Middle frontal gyrus (tissue), 1 donor: Measurements from ENCODE around the gene SH2D3A.
"Not testable (repeated sequence)": the region's sequence is repeated elsewhere in the genome, so short reads cannot be mapped to it uniquely, and the experiment has no call there.

Experiments used
- DNase-seq: peaks from one replicate; pipeline ENCODE4 v3.0.0-alpha.2; 2015; ENCODE audit warnings: low spot score; ENCODE audit errors: extremely low spot score

Gene SH2D3A

GRCh38 chr19:6721773-6722172, 45.5 kb downstream of the SH2D3A start:
- DNase-seq = no peak

- DNase-seq = no peak
These were observed 46.1 kb downstream of the SH2D3A start for GRCh38 chr19:6721138-6721474.

DNA sequence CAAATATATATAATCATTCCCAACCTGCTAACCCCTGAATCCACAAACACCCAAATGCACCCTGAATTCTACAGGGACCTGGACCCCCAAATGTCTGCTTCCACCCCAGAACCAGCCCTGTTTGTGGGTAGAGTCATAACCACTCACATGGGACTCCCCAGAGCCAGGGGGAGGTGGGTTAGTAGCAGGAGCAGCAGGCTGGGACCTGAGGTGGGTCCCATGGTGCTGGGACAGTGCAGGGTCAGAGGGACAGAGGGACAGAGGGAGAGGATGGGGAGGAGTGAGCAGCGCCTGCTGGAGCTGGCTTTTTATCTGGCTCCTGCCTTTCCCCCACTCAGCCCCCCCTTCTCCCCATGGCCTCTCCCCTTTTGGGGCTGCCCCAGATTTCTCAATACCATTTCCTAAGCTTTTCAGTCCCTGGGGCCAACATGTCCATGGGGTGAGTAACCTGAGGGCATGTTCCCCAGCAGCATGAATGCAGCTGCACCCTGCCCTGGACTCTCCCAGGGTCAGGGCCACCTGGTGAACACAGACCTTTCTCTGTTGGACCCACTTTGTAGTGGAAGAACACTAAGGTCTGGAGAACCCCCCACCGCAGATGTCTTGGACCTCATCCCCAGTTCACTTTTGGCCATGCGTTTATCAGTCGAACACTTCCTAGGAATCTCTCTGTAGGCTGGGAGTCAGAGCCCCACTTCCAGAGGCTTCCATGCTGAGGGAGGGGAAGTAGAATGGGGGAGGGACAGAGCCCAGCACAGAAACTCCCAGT, 46.7 kb downstream of the SH2D3A start, which contains the start of gene C3:
TSS of gene C3 (minus strand) at position 282 of the 769 bp plus-strand sequence. CDS start at position 221, 61 bp downstream.
- no peak for DNase-seq

GRCh38 chr19:6719992-6720368, 47.3 kb downstream of the SH2D3A start:
- no peak for DNase-seq

DNA sequence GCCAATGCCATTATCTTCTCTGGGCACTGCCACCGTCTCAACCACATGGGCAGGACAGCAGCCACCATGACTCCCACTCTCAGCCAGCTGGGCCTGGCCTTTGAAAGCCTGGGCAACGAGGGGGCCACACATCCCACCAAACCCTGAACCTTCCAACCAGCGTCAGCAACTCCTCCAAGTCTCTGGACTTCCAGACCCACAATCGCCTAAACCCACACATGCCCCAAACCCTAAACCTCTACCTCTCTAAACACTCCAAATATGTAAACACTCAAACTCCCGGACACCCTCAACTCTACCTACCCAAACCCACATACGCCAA, 47.7 kb downstream of the SH2D3A start:
- DNase-seq = no peak

DNA sequence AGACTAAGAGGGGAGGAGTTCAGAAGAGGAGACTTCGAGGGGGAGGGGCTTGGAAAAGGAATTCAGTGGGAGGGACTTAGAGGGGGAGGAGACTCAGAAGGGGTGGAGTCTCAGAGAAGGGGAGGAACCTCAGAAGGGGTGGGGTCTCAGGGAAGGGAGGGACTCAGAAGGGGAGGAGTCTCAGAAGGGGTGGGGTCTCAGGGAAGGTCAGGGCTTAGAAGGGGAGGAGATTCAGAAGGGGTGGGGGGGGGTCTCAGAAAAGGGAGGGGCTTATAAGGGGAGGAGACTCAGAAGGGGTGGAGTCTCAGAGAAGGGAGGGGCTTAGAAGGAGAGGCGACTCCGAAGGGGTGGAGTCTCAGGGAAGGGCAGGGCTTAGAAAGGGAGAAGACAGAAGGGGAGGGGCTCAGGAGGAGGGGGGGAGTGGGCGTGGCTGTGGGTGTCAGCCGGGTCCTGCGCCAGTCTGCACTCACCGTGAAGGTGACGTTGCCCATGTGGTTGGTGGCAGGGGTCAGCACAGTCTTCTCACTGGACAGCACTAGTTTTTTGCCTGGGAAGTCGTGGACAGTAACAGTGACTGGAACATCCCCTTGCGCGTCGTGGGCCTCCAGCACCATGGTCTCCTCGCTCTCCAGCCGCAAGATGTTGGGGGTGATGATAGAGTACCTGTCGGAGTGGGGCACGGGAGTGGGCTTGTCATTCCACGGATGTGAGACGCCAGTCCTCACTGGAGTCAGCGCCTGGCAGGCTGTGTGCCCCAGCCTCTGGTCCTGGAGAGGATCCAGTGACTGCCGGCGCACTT, 48.3 kb downstream of the SH2D3A start:
- no peak for DNase-seq

- no peak for DNase-seq
These were observed 49.0 kb downstream of the SH2D3A start for GRCh38 chr19:6718111-6718740.

GRCh38 chr19:6717441-6717971, 49.7 kb downstream of the SH2D3A start:
- no peak for DNase-seq

DNA sequence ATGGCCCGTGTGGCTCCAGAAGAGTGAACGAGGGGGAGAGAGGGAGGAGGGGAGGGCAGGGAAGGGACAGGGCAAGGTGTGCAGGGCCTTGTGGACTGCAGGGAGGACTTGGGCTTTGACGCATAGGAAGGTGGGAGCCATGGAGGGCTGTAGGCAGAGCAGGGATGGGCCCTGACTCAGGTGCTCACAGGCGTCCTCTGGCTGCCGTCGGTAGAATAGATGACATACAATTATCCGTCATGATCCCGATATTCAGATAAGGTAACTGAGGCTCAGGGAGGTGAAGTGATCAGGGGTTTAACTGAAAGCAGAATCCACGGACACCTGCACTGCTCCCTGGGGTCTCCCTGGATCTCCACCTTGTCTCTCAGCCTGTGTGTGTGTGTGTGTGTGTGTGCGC, 50.2 kb downstream of the SH2D3A start:
- no peak for DNase-seq

- no peak for DNase-seq
These were observed 50.6 kb downstream of the SH2D3A start for GRCh38 chr19:6716610-6716970.

GRCh38 chr19:6714749-6715555, 52.3 kb downstream of the SH2D3A start:
- no peak for DNase-seq

- no peak for DNase-seq
These were observed 53.2 kb downstream of the SH2D3A start for GRCh38 chr19:6713773-6714692.

DNA sequence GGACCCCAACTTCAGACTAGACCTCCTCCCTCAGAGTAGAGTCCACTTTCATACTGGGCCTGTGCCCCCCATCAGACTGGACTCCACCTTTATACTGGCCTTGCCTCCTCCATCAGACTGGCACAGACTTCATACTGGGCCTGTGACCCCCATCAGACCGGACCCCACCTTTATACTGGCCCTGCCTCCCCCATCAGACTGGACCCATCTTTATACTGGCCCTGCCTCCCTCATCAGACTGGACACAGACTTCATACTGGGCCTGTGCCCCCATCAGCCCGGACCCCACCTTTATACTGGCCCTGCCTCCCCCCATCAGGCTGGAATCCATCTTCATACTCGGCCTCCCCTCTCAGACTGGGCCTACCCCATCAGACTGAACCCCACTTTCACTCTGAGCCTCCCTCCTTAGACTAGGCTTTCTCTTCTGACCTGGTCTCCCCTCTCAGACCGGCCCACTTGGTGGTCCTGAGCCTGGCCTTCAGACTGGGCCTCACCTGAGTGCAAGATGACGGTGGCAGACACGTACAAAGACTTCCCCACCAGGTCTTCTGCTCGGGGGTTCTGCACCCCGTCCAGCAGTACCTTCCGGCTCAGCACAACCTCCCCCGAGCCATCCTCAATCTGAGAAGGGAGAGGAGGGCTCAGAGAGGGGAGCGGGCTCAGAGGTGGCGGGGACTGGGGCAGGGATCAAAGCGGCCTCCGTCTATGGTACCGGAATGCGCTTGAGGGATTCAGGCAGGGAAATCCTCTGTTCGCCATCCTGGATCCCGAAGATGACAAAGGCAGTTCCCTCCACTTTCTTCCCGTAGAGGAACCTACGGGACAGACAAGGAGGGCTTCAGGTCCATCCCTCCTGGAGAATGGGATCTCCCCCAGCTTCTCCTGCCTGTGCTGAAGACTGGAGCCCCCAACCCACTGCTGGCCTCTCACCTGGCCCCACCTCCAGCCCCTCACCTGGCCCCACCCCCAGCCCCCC, 54.3 kb downstream of the SH2D3A start:
- no peak for DNase-seq

DNA sequence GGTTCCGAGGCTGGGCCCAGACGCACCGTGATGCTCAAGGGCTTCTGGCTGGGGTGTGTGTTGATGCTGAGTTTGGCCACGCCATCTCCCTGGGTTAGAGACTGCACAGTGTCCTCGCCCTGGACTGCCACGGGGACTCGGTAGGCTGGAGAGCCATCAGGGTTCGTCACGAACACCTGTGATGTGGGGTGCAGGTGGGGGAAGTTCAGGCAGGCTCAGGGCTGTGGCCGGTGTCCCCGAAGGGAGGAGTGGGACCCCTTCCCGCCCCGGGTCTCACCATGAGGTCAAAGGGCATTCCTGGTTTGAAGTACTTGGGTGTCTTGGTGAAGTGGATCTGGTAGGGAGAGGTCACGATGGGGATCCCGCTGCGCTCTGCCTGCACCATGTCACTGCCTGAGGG, 55.0 kb downstream of the SH2D3A start:
- no peak for DNase-seq

DNA sequence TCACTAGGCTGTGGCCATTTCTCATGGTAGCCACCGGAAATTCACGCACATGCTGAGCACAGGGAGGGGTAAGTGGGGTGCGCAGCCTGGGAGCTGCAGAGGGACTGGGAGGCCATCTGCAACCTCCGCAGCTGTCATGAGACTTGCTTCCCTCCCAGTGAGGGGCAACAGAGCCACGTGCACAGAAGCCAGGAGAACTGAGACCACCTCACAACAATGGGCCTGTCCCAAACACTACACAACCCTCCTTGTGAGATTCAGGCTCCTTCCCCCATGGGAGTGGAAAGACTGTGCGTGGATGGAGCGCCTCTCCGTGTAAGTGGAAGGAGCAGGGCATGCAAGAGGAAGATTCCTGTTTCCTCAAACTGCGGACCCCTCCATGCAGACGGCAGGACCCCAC, 55.6 kb downstream of the SH2D3A start:
- no peak for DNase-seq

DNA sequence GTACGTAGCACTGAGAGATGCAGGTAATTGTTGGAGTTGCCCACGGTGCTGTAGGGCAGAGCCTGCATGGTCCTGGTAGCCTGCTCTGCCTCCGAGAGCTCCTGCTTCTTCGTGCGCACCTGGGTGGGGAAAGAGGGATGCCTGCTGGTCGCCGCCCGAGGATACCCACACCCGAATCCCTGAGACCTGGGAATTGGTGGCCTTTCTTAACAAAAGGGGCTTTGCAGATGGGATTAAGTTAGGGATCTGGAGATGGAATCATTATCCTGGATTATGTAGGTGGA, 56.2 kb downstream of the SH2D3A start:
- DNase-seq = no peak

DNA sequence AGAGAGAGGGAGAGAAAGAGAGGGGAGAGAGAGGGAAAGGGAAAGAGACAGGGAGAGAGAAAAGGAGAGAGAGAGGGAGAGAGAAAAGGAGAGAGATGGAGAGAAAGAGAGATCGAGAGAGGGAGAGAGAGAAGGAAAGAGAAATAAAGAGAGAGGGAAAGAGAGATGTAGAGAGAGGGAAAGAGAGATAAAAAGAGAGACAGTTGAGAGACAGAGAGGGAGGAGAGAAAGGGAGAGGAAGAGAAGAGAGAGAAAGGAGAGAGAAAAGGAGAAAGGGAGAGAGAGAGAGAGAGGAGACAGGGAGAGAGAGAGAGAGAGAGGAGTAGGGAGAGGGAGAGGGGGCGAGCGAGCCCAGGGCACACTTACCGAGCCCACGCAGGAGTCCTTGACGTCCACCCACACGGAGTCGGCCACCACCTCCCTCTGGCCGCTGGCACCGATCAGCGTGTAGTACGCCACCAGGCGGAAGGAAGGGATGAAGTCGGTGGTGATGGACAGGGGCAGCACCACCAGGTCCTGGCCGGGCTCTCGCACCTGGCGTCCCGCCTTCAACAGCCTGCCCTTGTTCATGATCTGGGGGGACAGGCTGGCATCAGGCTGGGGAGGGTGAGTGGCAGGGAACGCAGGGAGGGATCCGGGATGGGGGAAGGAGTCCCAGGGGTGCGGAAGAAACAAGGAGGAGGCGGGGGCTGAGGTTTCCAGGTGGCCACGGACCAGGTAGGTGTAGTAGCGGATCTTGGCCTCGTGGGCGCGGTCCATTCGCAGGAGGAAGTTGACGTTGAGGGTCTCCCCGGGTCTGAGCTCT, 56.8 kb downstream of the SH2D3A start:
- DNase-seq = no peak

DNA sequence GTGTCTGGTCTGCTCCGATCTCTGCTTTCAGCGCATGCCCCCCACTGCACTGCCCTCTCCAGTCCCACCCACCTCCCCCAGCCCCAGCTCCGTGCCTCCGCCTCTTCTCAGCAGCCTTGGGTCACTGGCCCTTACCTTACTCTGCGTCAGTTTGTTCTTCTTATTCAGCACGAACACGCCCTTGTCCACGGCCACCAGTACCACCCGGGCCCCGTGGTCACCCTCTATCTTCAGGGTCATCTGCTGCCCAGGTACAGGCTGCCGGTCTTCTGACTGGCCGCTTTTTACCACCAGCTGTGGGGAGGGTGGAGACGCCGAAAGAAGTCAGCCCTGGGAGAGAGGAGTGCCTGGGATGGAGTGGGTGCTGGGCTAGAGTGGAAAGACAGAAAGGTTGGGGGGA, 57.7 kb downstream of the SH2D3A start:
- no peak for DNase-seq

GRCh38 chr19:6708913-6709312, 58.3 kb downstream of the SH2D3A start:
- not testable (repeated sequence) for DNase-seq
